RPMI8226 (cell line): ENCODE measurements around the gene RAB30.

Experiments
- DNase-seq: peaks from one replicate; pipeline ENCODE4 v3.0.0-alpha.2; 2015

RAB30 gene

DNA sequence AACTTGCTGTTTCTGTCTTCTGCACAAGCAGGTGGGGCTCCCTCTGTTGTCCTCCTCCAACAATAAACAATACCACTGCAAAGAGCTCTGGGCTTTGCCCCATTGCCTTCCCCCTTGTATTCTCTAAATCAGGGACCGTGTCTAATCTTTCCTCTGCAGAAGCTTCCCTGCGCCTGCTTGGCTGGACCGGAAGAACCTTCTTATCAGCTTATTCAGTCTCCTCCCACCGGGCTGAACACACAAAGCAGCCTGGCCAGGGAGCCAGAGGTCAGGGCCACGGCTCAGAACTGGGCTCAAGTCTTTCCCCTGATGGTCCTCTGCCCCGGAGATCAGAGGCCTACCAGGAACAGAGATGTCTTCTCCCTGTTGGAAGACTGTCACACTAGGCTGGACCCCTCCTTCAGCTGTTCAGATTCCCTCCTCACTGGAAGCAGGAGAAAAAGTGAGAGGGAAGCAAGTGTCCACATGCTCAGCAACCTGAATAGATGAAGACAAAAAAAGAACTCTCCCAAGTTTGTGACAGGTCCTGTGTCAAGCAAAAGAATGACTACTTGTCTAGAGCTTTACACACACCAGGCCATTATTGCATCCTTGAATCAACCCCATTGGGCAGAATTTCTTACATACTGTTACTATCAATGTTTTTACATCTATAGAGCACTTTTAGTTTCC lies 63.7 kb downstream of the RAB30 start:
- peak; percentile 33 for DNase-seq

DNA sequence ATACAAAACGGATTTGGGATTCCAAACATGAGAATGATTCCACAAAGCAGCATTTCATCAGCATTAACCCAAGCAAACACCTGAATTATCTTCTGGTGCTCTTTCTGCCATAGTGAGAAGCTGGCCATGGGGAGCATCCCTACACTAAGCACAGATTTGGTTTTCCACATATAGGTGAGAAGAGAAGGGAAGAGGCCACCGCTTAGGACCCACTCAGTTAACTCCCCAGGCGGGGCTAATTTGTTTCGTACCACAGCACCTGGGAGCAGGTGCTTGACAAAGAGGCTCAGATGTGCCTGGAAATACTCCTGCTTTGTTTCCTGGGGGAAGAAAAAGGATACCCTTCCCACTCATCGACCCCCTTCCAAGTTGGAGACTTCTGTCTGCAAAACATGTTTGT lies 64.2 kb downstream of the RAB30 start:
- no peak for DNase-seq

DNA sequence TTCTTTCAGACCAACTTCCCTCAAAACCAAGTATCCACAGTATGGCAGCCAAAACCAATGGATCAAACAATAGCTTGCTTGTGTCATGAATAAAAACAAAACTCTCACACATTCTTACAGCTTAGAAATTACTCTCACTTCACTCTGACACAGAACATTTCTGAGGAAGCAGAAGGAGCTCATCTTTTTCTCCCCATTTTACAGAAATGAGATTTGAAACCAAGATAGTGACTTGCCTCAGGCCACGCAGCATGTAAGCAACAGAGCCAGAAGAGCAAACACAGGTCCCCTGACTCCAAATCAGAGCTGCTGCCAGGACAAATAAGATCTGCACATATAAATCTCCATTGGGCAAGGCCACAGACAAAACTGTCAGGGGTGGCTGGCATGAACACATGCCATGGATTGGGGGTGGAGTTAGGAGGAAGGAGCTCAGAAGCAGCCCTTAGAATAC lies 64.8 kb downstream of the RAB30 start:
- peak; percentile 61 for DNase-seq

DNA sequence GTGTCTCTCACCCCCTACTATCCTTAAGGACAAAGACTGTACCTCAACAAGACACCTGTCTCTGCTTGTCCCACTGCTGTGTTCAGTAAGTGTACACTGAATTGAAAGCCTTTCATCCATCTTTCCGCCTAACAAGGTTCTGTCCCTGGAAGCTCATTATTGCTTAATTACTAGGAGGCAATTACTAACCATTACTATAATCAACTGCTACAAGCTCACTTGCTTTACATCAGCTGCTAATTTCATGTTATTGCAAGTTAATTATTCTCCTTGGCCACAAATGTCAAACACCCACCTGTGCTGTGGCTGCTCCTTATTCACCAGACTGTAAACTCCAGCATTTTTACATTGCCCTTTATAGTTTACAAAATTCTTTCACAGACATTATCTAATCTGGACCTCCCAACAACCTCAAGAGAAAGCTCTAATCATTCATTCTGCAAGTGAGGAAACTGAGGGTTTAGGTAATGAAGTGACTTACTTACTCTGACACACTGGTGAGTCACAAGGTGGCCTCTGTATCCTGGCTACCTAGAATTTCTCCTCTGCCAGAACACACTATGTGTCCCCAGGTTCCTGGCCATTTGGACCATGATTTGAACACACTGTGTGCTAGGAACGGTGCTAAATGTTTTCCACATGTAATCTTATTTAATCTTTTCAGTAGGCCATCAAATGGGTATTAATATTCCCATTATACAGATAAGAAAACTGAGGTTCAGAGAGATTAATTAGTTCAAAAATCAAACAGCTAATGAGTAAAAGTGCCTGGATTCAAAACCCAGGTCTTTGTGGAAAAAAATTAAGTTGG lies 66.7 kb downstream of the RAB30 start:
- DNase-seq: no peak

DNA sequence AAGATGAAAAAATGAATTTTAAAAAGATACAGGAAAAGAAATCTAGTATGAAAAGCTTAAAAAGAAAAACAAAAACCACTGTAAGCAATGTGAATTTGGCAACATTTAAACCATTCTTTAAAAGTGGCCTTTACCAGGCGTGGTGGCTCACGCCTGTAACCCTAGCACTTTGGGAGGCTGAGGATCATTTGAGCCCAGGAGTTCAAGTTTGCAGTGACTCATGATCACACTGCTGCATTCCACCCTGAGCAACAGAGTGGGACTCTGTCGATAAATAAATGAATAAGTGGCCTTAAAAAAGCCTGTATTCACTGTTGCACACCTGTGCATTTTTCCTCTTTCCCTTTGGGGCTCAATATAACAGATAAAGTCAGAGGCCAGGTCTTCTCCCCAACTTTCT lies 69.2 kb downstream of the RAB30 start:
- no peak for DNase-seq

DNA sequence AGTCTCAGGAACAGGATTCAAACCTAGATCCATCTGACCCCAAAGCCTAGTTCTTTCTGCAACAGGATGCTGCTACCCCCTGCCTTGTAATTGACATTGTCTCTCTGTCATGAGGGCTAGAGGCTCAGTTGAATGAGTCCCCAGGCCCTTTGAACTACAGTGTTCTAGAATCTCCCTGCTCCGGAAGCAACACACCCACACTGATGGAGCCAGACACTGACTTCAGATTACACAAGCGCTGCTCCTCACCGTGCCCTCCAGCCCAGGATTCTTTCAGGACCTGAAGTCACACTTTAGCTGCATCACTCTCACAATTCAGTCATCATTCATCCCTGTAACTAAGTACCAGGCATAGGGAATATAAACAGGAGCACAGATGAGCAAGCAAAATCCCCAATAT lies 69.6 kb downstream of the RAB30 start:
- DNase-seq: no peak

DNA sequence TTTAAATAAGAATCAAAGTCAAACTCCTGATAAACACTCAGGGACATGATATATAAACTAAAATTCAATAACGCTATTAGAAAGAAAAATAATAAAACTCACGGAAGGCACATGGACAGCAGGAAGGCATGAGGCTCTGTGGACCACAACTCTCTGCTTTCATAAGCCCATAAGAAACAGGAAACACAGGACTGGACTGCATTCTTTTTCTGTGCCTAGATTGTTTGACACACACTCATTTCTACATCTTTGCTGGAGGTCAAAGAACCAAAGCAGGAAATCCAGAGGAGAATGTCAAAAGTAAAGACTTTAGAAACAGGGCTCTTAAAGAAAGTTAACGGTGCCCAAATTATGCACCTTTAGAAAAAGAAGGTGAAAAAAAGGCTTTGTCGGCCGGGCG lies 71.3 kb downstream of the RAB30 start:
- DNase-seq: no peak

DNA sequence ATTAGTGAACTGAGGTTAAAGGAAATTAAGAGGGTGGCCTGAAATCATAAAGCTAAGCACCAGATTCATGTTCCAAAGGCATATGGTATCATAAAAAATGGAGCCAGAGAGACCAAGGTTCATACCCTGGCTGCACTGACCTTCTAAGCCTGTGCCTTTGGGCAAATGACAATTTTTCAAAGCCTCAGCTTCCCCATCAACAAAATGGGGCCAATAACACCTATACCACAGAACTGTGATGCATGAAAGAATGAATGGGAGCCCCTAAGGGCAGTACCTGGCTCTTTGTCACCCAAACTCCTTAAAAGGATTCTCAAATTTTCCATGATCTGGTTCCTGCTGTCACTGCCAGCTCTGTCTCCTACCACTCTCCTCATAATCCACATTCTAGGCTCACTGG lies 72.5 kb downstream of the RAB30 start:
- no peak for DNase-seq

DNA sequence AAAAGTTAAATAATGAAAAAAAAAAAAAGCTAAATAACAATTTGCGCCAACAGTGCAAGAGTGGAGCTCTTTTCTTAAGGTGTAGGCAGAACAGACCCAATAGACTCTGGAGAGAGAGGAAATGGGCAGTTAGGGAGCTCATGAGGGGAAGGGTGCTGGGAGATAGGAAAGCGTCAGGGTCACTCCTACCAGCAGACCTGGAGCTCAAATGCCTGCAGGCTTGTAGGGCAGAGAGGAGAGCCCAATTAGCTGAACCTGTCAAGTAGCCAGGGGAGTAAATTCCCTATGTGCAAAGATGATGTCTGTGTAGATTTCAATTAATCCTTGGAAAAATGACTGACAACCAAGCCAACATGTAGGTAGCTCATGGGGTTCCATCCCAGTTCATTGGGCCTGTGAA lies 73.0 kb downstream of the RAB30 start:
- no peak for DNase-seq

DNA sequence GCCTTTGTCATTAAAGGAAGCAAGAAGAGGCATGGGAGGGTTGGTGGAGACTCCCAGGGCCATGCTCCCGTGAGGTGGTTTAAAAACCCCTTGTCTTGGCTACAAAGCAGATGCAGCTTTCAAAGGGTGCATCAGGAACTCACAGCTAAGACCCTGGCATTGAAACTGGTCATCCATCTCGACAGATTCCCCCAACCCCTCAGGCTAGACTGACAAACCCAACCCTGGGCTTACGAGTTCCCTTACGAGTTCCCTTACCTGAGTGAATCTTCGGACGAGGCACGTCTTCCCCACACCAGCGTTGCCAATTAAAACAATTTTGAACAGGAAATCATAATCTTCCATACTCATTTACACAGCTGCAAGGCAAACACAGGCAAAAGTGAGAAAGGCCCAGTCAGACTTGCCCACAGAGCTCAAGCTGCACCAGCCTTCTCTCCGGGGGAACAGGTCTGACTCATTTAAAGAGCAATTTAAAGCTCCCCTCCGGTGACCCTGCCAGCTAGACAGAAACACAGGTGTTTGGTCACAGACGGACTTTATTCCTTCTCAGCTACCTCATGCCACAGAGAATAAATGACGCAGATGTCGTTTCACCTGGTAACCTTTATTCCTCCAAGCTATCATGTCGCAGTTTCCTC lies 74.6 kb downstream of the RAB30 start:
- peak; percentile 95 for DNase-seq

DNA sequence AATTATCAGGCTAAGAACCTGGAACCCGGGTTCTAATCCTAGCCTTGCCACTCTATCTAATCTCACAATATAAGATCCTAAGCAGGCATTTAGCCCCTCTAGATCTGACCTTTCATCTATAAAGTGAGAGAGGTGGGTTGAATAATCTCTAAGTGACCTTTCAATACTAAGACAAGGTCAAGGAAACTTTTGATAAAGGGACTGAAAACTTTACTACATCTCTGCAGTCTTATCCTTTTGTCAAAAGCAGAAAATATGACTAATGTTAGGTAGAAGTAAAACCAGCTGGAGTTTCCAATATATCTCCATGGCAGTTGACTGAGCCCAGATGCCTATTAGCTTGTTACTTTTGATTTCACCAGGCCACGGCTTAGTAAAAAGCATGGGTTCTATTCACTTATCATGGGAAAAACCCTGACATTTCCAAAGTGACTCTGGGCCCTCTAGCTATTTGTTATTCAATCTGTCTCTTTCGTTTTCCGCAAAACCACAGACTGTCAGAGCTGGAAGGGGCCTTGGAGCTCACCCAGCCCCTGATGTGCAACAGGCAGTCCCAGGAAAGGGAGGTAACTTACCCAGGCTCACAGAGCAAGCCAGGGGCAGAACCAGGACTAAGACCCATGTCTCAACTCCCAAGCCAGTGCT lies 75.8 kb downstream of the RAB30 start:
- DNase-seq: peak; percentile 78

DNA sequence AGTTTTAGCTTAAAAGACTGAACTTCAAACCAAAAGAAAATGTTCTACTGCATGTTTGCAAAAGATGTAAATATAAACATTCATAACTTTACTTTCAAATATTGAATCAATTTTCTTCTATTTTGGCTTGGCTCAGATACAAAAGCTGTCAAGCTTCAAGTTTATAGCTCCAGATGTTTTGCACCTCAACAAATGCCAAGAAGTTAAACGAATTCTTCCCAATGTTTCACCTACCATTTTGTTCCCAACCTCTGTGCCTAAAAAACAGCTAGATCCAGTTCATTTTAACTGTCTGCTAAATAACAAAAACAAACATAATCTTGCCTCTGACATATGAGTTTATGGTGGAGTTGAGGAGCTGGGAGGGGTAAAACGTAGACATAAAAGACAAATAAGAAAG lies 76.5 kb downstream of the RAB30 start:
- no peak for DNase-seq

DNA sequence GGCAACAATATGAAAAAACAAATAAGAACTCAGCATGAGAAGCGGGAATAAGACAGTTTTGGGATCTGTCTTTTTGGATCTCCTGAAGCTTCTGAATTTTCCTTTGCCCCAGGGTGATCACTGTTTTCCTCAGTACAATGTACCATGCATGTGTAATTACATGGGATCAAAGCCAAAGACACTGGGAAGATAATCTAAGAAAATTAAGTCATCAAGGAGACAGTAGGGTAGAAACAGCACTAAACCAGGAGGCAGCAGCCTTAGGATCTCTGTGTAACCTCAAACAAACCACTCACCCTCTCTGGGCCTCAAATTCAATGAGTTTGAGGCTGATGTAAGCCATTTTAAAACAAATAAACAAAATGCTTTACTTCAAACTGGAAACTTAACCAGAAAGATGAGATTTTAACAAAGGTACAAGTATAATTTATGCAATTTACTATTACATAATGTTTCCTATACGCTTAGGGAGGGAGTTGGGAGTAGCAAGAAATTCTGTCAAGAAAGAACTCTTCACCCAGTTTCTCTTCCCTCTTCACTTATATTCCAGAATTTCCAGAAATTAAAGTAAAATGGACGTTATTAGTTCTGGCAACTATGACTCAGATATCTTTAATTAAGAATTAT lies 77.0 kb downstream of the RAB30 start:
- DNase-seq: no peak

DNA sequence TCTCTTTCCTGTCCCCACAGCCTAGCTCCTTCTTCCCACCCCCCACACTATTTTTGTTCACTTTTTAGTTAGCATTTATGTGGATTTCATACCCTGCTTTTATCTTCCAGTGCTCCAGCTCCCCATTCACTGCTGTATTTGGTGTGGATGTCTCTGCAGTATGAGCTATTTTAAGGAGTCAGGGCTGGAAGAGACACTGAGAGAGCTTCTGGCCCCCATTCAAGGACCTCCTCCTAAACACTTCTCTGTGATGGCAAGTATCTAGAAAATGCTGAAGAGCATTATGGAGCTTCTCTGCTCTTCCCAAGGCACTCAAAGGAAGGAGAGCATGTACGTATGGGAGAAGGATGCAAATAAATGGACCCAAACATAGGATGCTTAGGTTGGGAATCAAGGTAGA lies 79.5 kb downstream of the RAB30 start:
- no peak for DNase-seq

DNA sequence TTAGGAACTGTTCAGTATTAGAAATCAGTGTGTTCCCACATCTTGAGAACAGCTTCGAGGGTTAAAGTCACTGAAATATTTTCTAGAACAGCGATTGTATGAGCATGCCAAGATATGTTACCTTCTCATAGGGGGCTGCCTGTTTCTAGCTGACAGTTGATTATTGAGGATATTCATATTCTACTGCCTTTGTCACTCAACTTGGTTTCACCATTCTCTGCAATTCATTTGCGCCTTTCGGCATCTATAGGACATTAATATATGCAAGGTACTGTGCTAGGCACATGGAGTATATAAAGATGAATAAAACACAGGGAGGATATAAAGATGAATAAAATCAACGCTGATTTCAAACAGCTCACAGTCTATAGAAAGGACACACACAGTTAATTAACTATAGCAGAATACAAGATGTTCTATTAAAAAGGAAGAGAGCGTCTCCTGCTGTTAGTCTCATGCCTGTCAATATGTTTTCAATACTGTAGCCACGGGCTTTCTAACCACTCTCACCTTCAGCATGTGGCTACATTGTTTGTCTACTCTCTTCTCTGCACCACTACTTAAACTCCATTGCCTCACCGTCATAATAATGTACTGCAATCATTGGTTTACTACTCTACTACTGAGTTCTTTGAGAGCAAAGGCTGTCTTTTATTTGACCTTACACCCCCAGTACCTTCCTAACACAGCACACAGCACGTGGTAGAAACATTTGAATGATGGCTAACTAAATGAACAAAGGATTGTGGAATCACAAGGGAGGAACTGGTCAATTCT lies 81.9 kb downstream of the RAB30 start:
- DNase-seq: no peak

DNA sequence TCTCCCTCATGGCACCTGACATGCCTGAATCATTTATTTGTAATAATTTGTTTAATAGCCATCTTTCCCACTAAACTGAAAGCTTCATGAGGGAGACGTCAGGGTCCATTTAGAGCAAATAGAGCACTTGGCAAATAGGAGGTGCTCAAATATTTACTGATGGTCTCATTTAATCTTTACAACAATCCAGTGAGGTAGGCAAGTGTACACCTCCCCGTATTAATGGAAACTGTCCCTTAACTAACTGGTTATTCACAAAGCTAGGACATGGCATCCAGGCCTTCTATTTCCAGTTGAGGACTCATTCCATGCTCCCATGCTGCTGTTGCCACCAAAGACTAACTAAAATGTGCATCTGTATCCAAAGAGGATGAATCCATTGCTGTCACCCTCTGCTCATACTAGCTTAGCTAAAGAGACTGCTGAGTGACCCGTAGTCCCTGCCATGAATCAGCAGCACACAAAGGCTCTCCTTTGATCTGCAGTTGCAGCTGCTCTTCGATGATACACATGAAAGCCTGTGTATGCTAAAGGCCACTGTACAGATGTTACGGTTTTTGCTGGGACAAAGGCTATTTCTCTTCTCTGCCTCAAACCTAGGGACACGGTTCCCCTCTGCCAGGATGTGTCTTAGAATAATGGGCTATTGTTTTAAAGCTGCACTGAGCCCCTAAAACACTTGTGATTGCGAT lies 82.6 kb downstream of the RAB30 start:
- DNase-seq: no peak

DNA sequence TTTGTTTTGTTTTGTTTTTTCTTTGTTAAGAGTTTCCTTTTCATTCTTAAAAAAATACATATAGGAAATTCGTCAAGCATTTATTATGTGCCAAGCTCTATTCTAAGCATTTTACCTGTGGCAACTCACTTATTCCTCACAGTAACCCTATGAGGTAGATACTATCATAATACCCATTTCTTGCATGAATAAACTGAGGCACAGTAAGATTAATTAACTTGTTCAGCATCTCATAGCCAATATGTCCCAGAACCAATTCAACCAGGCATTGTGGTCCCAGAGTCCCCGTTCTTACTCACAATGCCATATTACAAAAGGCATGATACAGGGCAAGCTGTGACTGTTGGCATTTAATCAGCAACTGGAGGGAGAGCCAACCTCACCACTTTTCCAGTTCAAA lies 83.7 kb downstream of the RAB30 start:
- no peak for DNase-seq

DNA sequence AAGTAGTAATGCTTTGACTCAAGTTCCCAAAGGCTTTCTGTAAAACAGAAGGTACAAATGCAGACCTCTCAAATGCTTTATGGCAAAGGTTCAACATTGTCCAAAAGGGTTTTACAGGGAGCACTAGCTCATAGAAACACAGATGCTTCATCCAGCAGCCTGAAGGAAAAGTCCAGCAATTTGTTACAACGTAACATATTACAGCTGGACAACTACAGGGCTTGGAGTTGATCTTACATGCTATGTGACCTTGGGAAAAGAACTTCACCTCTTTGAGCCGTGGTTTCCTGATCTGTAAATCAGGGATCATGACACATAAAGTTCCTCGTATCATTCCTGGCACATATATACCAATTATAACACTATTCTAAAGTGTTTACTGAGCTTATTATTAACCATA lies 85.3 kb downstream of the RAB30 start:
- no peak for DNase-seq

DNA sequence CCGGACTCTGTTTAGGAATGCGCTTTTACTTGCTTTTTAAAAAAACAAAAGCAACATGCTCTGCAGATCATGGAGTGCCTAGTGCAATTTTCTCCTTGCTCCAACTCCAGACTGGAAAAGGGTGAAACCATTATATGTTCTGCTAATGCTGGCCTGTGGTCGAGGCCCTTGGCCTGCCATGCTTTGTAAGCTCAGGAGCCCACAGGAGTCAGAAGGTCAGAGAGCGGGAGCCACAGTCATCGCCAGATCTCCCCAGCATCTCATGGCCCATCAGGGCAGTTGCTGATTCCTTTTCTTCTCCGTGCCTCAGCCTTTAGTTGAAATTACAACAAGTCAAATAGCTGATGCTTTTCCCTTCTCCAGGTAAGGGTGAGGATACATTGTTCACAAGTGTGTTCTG lies 89.8 kb downstream of the RAB30 start:
- no peak for DNase-seq

DNA sequence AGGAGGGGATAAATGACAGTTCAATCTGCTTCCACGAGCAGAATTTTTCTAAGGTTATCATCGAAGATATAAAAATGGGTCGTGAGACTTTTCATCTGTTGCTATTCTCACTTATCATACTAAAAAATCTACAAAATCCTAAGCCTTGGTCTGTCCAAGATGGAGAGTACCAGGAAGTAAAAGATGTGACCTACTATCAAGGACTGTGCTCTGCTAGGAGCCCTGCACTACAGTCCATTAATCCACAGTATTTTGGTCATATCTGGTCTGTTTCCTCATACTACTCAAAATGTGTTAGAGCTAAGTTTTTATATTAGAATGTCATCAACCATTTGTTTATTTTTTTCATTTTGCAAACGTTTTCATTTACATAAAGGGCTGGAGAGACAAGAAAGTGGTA lies 90.8 kb downstream of the RAB30 start:
- DNase-seq: no peak

DNA sequence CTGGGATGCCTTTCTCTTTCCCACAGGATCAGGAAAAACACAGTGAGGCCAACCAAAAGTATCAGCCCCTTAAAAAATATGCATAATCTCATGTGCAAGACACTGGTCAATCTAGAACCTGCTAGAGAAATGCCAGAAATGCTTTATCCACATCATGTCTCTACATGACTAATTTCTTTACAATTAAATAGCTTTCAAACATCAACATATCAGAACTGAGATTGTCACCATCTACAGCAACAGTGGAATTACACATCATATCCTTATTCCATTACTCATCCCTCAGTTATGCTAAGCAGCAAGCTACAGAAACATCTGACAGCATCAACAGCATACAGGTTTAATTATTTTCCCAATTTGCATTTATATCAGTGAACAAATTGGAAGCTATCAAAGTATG lies 91.4 kb downstream of the RAB30 start:
- DNase-seq: no peak

DNA sequence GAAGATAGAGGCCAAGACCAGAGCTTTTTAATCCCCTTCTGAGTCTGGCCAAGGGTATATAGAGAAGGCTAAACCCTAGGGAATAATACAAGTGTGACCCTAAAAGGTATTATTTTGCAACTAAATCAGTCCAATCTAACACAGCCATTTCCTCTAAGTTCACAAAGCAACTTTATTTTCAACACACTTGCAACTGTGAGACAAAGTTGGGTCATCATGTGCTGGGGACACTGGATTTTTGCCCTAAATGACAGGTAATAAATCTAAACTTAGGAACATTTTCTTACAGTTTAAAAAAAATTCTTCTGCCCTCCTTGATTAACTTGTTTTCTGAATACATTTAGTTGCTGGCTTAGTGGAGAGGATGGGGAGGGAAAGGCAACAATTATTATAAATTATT lies 91.9 kb downstream of the RAB30 start:
- DNase-seq: no peak
